Stomach (tissue), 4 donors: ENCODE data around the gene ZNF280D.

Experiments used
- EP300 ChIP-seq: sonication (generic); formaldehyde crosslinking; IDR thresholded peaks from one replicate; pipeline ENCODE4 v1.6.1; 2017; ENCODE audit warnings: antibody characterized with exemption
- POLR2A ChIP-seq, 4 donors: fragments of 450-650 bp; IDR thresholded peaks; one replicate each; pipeline ENCODE4 v1.6.1; 2016; ENCODE audit warnings: antibody characterized with exemption in 4 of 4, control low read depth in 2 of 4, mild to moderate bottlenecking in 1 of 4, moderate library complexity in 1 of 4
- POLR2AphosphoS5 ChIP-seq, 3 donors: sonication (generic); formaldehyde crosslinking; IDR thresholded peaks; one replicate each; pipeline ENCODE4 v1.6.1; 2016; ENCODE audit warnings: antibody characterized with exemption in 3 of 3
- TF ChIP-seq, protein P1 (sequence below), 7 experiments: fragments of 450-650 bp in 4 of 7; fragments of 200-600 bp in 3 of 7; sonication (generic) in 3 of 7; IDR thresholded peaks; one replicate each; pipeline ENCODE4 v1.5.1; 2016 to 2019; ENCODE audit warnings: antibody characterized with exemption in 7 of 7, control low read depth in 2 of 7, mild to moderate bottlenecking in 1 of 7

DNA sequence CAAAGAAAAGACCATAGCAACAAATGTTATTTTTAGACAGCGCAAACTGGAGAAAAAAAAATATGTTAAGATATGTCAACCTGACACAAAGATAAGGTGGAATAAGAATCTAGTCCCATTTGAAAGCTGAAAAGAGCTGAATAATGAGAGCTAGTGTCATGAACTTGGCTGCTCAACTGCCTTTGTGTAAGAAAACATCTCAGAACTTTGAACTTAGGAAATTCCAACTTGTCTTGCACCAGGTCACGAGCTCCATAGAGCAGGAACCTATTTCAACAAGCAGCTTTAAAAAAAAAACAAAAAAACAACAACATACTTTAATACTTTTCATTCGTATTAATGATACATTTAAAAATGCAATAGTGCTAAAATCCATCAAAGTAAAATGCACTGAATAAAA lies 79.5 kb downstream of the ZNF280D start:
- TF ChIP-seq, protein P1, sequence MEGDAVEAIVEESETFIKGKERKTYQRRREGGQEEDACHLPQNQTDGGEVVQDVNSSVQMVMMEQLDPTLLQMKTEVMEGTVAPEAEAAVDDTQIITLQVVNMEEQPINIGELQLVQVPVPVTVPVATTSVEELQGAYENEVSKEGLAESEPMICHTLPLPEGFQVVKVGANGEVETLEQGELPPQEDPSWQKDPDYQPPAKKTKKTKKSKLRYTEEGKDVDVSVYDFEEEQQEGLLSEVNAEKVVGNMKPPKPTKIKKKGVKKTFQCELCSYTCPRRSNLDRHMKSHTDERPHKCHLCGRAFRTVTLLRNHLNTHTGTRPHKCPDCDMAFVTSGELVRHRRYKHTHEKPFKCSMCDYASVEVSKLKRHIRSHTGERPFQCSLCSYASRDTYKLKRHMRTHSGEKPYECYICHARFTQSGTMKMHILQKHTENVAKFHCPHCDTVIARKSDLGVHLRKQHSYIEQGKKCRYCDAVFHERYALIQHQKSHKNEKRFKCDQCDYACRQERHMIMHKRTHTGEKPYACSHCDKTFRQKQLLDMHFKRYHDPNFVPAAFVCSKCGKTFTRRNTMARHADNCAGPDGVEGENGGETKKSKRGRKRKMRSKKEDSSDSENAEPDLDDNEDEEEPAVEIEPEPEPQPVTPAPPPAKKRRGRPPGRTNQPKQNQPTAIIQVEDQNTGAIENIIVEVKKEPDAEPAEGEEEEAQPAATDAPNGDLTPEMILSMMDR (IDR thresholded peaks at IDR 0.05) = no peak
- TF ChIP-seq POLR2A (IDR thresholded peaks at IDR 0.05) (no peak), EP300 (no peak), POLR2AphosphoS5 (IDR thresholded peaks at IDR 0.05) (no peak)
